Activated T-cell treated with anti-CD3 and anti-CD28 coated beads, Interleukin-2, amount 50 U/mL, for 72 hours (primary cell): Measurements from ENCODE around the gene INHBB. TPM values are rescaled to one million over a fixed set of nuclear protein-coding genes. Genes with fewer than 3 reads are reported as not detected.

Experiments
- ATAC-seq, 2 donors: fragments of 150-1000 bp; cut with Tn5 transposase; replicated peaks in 1 of 2; 2 replicates each; pipeline ENCODE4 v1.10.0; 2021; ENCODE audit warnings: moderate library complexity in 2 of 2, mild to moderate bottlenecking in 1 of 2
- DNase-seq, 2 donors: peaks; one replicate each; pipeline ENCODE4 v3.0.0; 2021 to 2022; ENCODE audit warnings: mixed read lengths in 1 of 2
- H3K27ac Mint-ChIP-seq: one replicate; pipeline ENCODE4 v1.8.0; 2022; ENCODE audit warnings: mild to moderate bottlenecking, moderate library complexity, mixed read lengths
- H3K27me3 Mint-ChIP-seq: one replicate; pipeline ENCODE4 v1.8.0; 2022; ENCODE audit warnings: low read depth, mixed read lengths
- H3K36me3 Mint-ChIP-seq, 2 donors: one replicate each; pipeline ENCODE4 v1.8.0; 2022; ENCODE audit warnings: mixed read lengths in 2 of 2, mild to moderate bottlenecking in 1 of 2; ENCODE audit not compliant: insufficient read depth in 2 of 2
- H3K4me1 Mint-ChIP-seq: one replicate; pipeline ENCODE4 v1.8.0; 2022; ENCODE audit warnings: low read depth, mixed read lengths
- H3K4me3 Mint-ChIP-seq, 2 donors: one replicate each; pipeline ENCODE4 v1.8.0; 2022; ENCODE audit warnings: mild to moderate bottlenecking in 2 of 2, mixed read lengths in 2 of 2, moderate library complexity in 2 of 2
- H3K9me3 Mint-ChIP-seq, 2 donors: one replicate each; pipeline ENCODE4 v1.8.0; 2022; ENCODE audit warnings: mixed read lengths in 2 of 2
- total RNA-seq, 2 donors: library from RNA; stranded (reverse); gene quantifications; one replicate each; pipeline ENCODE4 v1.2.3, GENCODE V29; 2022

INHBB gene
- total RNA-seq, 2 donors from 2014 or later, result not detected

DNA sequence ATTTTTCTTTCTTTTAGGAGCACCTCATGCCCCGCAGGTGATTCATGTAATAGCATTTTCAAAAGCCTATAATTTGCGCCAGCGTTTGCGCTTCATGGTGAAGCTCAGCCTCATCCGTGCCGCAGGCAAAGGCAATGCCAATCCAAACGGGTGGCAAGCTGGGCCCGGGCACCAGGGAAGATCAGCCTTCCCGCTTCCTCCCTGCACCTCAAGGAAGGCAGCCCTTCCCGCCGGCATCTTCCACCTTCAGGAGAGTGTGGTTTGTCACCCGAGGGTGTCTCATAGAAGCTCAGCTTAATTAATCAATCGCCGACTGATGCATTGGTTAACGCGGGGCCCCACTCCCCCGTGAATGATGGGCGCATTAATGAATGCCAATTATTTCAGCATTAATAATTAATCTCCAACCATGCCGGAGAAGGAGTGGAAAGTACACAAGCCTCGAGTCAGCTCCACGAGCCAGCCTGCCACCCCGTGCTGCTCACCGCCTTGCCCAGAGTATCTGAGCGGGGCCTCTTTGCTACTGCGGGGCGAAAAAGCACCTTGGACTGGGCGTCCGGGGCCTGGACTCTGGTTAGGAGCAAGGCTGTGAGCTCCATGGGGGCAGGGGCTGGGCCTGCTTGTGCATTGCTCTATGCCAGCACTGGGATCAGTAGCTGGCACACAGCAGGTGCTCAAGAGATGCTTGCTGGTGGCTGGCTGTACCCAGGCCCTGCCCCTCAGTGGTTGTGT, 13.0 kb downstream of the INHBB start:
- DNase-seq, result no peak
- Mint-ChIP-seq H3K27me3 (no peaks in the 10 kb centered on the region), H3K4me3 (no peak overlapping the region), H3K36me3 (no peaks in the 10 kb centered on the region), H3K9me3 (no peaks in the 10 kb centered on the region), H3K4me1 (no peaks in the 10 kb centered on the region), H3K27ac (no peak overlapping the region)
- ATAC-seq, result no peak

DNA sequence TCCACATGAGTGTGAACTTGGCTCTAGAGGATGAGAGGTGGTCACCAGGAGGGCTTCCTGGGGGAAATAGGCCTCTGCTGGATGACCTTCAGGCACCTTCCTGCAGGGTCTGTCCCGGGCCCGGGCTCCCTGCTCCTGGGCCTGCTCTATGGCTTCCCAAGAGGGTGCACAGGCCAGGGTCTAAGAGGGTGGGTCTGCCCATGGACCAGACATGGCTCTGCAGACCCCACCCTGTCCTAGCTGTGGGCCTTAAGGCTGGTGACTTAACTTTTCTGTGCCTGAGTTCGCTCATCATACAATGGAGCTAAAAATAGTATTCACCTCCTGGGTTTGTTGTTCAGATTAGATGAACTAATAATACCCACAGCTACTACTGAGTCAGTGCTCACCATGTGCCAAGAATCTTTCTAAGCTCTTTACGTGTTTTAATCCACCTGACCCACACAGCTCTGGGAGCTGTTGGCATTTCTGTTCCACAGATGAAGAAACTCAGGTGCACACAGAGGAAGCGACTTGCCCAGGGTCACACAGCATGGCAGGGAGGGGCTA, 14.4 kb downstream of the INHBB start:
- no peak for ATAC-seq
- Mint-ChIP-seq H3K27ac (no peak overlapping the region), H3K27me3 (no peaks in the 10 kb centered on the region), H3K36me3 (no peaks in the 10 kb centered on the region), H3K9me3 (no peaks in the 10 kb centered on the region), H3K4me1 (no peaks in the 10 kb centered on the region), H3K4me3 (no peak overlapping the region)
- no peak for DNase-seq

DNA sequence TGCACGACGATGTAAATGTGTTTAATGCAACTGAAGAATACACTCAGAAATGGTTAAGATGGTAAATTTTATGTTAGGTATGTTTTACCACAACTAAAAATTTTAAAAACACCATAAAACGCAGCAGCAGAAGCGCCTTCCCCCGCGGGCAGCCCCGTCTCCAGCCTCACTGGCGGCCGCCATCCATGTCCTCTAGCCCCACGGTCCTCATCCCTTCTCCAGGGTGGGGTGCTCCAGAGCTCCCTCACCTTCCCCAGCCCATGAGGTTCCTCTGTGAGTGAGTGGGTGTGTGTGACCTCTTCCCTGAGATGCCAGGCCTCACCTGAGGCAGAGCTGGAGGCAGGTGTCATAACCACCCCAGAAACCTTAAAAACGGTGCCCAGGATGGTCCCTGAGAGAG, 17.0 kb downstream of the INHBB start:
- DNase-seq (no peak), ATAC-seq (no peak)
- Mint-ChIP-seq H3K27ac (no peak overlapping the region), H3K9me3 (no peaks in the 10 kb centered on the region), H3K27me3 (no peaks in the 10 kb centered on the region), H3K4me1 (no peaks in the 10 kb centered on the region), H3K4me3 (no peak overlapping the region), H3K36me3 (no peaks in the 10 kb centered on the region)

DNA sequence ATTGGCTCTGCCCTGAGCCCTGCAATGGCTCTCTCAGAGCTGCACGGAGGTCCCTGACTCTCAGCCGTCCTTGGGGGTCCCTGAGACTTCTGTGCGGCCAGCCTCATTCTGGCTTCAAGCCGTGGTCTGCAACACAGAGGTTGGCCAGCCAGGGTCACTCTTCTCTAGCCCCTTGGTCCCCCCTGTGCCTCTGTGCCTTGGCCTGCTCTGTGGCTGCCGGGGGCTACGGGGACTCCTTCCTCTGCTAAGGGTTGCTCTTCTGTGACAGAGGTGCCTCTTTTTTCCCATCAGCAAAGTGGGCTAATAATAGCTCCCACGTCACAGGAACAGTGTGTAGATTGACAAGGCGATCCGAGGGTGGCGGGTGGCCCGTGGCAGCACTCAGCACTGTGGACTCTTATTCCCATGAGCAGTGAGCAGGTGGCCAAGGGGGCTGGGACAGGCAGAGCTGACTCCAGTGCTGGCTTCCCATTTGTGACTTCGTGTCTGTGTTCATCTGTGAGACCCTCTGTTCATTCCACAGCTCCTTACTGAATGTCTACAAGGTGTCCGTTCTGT, 19.4 kb downstream of the INHBB start:
- H3K9me3 Mint-ChIP-seq, result no peaks in the 10 kb centered on the region
- H3K27me3 Mint-ChIP-seq, result no peaks in the 10 kb centered on the region
- DNase-seq (no peak), ATAC-seq (no peak)
- H3K36me3 Mint-ChIP-seq, result no peaks in the 10 kb centered on the region
- H3K4me3 Mint-ChIP-seq, result no peak overlapping the region
- H3K4me1 Mint-ChIP-seq, result no peaks in the 10 kb centered on the region
- no peak overlapping the region for H3K27ac Mint-ChIP-seq

DNA sequence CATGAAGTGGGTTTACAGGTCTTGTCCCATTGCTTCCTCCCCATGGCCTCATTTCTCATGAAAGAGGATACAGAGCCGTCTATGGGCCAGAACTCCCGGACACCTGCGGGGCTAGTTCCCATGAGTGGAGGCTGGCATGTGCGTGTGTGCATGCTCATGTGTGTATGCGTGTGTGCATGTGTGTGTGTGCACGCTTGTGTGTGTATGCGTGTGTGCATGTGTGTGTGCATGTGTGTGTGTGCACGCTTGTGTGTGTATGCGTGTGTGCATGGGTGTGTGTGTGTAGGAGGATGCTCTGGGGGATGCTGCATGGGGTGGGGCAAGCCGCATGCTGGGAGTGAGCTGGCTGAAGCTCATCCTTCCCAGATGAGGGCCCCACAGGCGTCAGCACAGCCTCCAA, 20.8 kb downstream of the INHBB start:
- DNase-seq, result no peak
- no peaks in the 10 kb centered on the region for H3K36me3 Mint-ChIP-seq
- no peaks in the 10 kb centered on the region for H3K27me3 Mint-ChIP-seq
- H3K27ac Mint-ChIP-seq, result no peak overlapping the region
- no peaks in the 10 kb centered on the region for H3K4me1 Mint-ChIP-seq
- H3K9me3 Mint-ChIP-seq, result no peaks in the 10 kb centered on the region
- no peak overlapping the region for H3K4me3 Mint-ChIP-seq
- ATAC-seq, result no peak

DNA sequence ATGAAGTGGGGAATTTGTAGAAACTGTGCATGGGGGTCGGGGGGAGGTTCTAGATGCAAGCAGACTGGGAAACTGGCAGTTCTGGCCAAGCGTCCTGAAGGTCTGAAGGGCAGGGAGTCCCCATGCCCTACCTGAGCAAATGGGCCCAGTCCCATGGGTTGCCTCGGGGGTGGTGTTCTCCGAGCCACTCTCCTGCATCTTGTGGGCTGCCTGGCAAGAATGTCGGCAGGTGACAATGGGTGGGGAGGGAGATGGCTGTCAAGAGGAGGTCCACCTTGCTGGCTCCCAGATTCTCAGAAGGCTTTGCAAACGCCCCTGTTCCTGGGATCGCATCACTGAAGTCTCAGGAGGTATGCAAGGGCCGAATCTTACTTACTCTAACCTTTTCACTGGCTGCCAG, 21.3 kb downstream of the INHBB start:
- H3K36me3 Mint-ChIP-seq, result no peaks in the 10 kb centered on the region
- H3K9me3 Mint-ChIP-seq, result no peaks in the 10 kb centered on the region
- DNase-seq, result no peak
- no peak overlapping the region for H3K27ac Mint-ChIP-seq
- no peak overlapping the region for H3K4me3 Mint-ChIP-seq
- H3K27me3 Mint-ChIP-seq, result no peaks in the 10 kb centered on the region
- no peaks in the 10 kb centered on the region for H3K4me1 Mint-ChIP-seq
- ATAC-seq, result no peak

DNA sequence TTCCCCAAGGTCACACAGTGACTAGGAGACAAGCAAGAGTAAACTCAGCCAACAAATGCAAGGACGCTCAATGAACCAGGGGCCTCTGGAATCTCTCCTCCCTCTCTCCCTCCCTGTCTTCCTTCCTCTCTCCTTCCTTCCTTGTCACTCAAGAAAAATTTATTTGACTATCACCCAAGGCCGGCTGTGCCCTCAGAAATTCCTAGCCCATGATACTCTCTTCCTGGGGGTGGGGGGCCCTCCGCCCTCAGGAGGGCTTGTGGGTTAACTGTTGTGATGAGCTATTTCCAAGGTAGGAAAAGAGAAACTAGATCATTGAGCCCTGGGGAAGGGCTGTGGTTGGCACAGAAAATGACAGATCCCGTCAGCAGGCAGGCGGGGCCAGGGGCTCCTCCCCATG, 21.7 kb downstream of the INHBB start:
- Mint-ChIP-seq H3K4me3 (no peak overlapping the region), H3K36me3 (no peaks in the 10 kb centered on the region), H3K27me3 (no peaks in the 10 kb centered on the region), H3K9me3 (no peaks in the 10 kb centered on the region), H3K27ac (no peak overlapping the region), H3K4me1 (no peaks in the 10 kb centered on the region)
- no peak for ATAC-seq
- no peak for DNase-seq

DNA sequence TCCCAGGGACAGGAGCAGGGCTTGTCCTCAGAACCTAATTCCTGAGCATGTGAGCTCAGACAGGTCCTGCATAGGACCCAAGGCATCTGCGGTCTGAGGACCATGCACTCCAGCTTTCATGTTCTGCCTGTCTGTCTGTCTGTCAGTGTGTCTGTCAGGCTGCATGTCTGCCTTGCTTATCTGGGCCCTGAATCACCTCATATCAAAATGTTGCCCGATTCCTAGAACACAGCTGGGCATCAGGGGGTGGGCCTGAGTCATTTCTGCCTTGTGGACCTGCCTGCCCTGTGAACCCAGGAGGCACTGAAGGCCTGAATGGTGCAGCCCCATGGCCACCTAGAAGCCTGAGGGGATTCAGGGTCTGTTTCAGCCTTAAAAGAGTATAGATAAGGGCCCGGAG, 22.1 kb downstream of the INHBB start:
- no peaks in the 10 kb centered on the region for H3K36me3 Mint-ChIP-seq
- no peak overlapping the region for H3K27ac Mint-ChIP-seq
- no peak for ATAC-seq

DNA sequence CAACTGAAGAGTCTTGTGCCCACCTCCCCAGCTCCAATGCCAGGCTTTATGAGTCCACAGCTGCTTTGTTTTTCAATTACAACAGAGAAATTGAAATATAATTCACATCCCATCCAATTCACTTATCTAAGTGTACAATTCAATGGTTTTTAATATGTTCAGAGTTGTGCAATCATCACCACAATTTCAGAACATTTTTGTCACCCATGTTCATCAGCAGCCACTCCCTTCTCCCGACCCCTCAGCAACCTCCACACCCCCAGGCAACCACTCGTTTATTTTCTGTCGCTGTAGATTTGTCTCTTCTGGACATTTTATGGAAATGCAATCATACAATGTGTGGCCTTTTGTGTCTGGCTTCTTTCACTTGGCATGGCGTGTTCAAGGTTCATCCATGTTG, 23.3 kb downstream of the INHBB start:
- no peak overlapping the region for H3K27ac Mint-ChIP-seq
- H3K4me3 Mint-ChIP-seq, result no peak overlapping the region
- ATAC-seq (no peak), DNase-seq (no peak)
- H3K9me3 Mint-ChIP-seq, result no peaks in the 10 kb centered on the region
- no peaks in the 10 kb centered on the region for H3K4me1 Mint-ChIP-seq
- H3K36me3 Mint-ChIP-seq, result no peaks in the 10 kb centered on the region
- no peaks in the 10 kb centered on the region for H3K27me3 Mint-ChIP-seq

More for the DNA sequence above, 22.1 kb downstream of the INHBB start:
- no peak for DNase-seq
- Mint-ChIP-seq H3K4me1 (no peaks in the 10 kb centered on the region), H3K27me3 (no peaks in the 10 kb centered on the region), H3K4me3 (no peak overlapping the region), H3K9me3 (no peaks in the 10 kb centered on the region)

DNA sequence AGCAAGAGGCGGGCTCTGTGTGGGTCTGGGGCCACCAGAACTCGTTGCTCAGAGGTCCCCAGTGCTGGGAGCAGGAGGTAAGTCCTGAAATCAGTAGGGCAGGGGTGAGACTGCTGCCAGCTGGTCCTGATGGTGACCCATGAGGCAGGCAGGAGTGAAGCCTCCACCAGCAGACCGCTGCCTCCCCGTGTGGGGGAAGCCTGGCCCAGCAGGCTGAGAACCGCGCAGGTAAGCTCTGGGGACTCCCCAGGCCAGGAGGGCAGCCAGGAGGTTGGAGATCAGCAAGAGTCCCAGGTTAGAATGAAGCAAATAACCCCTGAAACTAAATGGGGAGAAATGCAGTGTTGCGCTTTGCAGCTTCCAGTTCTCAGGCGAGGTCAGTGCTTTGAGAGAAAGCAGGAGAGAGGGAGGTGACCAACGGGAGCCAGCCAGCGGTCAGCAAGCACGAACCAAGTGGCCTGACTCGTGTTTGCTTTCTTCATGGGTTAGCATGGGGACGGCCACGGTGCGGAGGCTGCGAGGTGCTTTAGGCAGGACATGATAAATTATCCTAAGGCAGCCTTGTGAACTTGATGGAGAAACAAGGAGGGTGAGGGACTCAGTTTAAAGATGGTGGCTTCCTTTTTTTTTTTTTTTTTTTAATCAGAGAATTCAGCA, 26.2 kb downstream of the INHBB start:
- Mint-ChIP-seq H3K36me3 (no peaks in the 10 kb centered on the region), H3K9me3 (no peaks in the 10 kb centered on the region), H3K27ac (no peak overlapping the region), H3K4me1 (no peaks in the 10 kb centered on the region), H3K27me3 (no peaks in the 10 kb centered on the region), H3K4me3 (no peak overlapping the region)
- ATAC-seq (no peak), DNase-seq (no peak)

DNA sequence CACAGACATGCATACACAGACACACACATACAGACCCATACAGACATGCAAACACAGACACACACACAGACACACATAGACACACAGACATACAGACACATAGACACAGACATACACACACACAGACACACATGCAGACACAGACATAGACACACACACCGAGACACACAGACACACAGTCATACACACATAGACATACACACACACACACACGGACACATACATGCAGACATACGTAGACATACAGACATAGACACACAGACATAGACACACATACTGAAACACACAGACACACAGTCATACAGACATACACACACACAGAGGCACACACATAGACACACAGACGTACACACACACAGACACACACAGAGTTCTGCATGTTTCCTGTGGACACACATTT, 26.9 kb downstream of the INHBB start:
- no peak for ATAC-seq
- Mint-ChIP-seq H3K4me3 (no peak overlapping the region), H3K27ac (no peak overlapping the region), H3K36me3 (no peaks in the 10 kb centered on the region), H3K9me3 (no peaks in the 10 kb centered on the region), H3K27me3 (no peaks in the 10 kb centered on the region), H3K4me1 (no peaks in the 10 kb centered on the region)
- DNase-seq, result no peak

DNA sequence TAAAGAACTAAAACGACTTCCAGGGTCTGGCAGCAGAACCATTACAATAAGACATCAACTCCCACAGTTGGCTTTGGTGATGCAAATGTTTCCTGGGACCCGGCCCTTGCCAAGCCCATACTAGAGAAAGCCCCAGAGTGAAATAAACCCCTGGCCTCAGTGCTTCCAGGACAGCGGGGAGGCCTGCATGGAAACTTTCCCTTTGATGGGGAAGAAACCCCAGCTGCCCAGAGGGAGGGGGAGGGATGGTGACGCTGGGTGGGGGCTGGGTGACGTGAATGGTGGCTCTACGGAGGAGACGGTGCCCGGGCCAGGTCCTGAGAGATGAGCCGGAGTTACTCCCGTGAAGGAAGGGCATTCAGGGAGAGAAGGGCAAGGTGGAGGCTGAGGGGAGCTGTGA, 27.5 kb downstream of the INHBB start:
- no peak for DNase-seq
- no peak for ATAC-seq
- Mint-ChIP-seq H3K27me3 (no peaks in the 10 kb centered on the region), H3K4me1 (no peaks in the 10 kb centered on the region), H3K4me3 (no peak overlapping the region), H3K9me3 (no peaks in the 10 kb centered on the region), H3K27ac (no peak overlapping the region), H3K36me3 (no peaks in the 10 kb centered on the region)

DNA sequence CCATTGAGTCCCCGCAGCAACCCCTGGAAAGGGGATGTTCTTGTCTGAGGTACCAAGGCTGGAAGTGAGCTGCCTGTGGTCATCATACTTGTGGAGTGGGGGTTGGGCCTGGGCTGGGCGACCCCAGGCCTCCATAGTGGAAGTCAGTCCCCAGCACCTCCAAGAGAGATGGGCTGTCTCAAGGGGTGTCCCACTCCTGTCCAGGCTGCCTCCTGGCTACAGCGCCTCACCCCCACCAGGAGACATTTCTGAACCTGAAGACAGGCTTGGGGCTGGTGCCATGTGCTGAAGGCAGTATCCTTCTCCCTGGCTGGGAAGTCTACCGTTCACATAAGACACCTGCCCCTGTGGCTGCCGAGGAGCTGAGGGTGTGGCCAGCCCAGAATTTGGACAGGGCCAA, 28.9 kb downstream of the INHBB start:
- no peak overlapping the region for H3K4me3 Mint-ChIP-seq
- DNase-seq, result no peak
- no peak for ATAC-seq
- H3K27ac Mint-ChIP-seq, result no peak overlapping the region
- H3K9me3 Mint-ChIP-seq, result no peaks in the 10 kb centered on the region
- no peaks in the 10 kb centered on the region for H3K27me3 Mint-ChIP-seq
- H3K36me3 Mint-ChIP-seq, result no peaks in the 10 kb centered on the region
- H3K4me1 Mint-ChIP-seq, result no peaks in the 10 kb centered on the region
